Raji (cell line): ENCODE data around the gene DUSP7.

ENCODE experiments used
- POLR2A ChIP-seq: IDR thresholded peaks from 2 replicates; pipeline ENCODE4 v1.6.1; 2011; ENCODE audit warnings: low read depth, low read length, control low read depth; ENCODE audit not compliant: insufficient read depth

DUSP7 gene

DNA sequence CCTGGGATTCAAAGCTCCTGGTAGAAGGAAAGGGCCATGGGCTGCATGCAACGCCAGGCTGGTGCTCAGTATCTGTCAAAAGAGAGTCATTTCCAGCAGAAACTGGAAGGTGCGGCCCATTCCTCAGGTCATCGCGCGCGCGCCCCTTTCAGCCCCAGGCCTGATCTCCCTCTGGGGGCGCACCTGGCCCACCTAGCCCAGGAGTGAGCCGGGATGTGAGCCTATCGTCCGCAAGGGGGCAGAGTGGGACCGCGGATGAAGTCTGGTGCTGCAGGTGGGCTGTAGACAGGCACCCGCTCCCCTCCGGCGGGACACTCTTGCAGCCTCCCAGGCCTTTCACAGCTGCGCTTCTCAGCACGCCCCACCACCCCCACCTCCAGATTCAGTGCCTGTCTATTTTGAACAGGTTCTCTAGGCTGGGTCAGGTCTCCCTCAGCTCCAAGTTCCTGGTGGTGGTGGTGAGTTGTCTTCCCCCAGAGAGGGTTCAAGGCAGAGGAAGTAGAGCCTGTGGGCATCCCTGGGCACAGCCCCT lies 54.9 kb downstream of the DUSP7 start:
- TF ChIP-seq POLR2A = no peak

DNA sequence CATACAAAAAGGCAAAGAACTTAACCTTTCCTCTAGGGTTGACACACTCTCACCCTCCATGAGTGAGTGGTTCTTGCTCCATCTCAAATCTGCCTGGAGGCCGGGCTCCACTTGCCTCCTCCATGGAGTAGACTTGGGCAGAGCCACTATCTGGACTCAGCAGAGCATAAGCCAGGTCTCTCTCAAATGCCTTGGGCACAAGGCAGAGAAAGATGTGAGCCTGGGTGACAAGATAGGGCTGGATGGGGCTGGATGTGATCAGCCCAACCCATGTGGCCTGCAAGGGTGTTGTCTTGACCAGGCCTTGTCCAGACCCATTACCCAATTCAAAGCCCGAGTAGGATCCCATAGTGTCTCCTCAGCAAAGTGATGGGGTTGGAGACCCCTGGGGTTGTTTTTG lies 56.5 kb downstream of the DUSP7 start:
- no peak for TF ChIP-seq POLR2A
